NK-92 (cell line): Measurements from ENCODE around the gene NEURL4.

Experiments used
- DNase-seq: peaks from one replicate; lab custom pipeline; 2025; ENCODE audit not compliant: unreplicated experiment; lab: John Stamatoyannopoulos, UW

NEURL4 gene

DNA sequence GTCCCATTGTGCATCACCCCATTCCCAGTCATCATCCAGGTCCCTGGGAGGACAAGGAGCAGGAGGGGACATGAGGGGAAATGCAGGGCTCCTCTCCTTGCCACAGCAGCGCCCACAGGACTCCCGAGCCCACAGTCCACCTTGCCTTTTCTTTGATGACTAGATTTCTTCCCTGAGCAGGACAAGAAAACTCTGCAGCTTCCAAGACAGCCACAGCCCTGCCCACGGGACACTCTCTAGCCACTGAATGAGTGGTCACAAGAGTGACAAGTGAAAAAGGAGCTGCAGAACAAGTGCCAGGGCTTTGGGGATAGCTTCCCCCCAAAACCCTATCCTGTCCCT, 4.7 kb downstream of the NEURL4 start:
- DNase-seq: no peak

DNA sequence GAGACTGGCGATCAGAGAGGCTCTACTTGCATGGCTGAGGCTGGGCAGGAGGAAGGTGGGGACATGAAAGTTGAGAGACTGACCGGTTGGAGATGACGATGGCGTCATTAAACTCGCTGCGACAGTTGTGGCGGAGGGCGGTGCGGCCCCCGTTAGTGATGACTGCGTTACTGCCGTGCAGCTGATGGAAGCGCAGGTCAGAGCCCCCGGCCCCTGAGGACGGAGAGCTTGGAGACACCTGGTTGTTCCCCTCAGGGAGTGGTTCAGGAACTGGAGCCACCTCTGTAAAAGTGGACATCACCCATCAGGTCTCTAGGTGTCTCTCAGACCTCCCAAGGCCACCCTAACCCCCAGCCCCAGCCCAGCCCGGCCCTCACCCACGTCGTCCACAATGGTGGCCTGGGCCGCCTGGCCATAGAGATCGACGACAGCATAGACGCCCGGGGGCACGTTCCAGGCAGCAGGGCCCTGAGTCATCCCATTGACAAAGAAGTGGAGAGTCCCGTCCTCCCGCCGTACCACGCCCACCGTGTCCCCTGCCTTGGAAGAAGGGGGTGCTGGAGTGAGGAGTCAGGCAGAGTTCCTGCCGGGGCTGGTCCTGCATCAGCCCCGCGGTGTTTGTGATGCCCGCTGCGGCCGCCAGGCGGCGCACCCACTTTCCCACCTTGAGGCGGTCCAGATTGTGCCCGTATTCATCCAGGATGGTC, 5.3 kb downstream of the NEURL4 start:
- DNase-seq: no peak

DNA sequence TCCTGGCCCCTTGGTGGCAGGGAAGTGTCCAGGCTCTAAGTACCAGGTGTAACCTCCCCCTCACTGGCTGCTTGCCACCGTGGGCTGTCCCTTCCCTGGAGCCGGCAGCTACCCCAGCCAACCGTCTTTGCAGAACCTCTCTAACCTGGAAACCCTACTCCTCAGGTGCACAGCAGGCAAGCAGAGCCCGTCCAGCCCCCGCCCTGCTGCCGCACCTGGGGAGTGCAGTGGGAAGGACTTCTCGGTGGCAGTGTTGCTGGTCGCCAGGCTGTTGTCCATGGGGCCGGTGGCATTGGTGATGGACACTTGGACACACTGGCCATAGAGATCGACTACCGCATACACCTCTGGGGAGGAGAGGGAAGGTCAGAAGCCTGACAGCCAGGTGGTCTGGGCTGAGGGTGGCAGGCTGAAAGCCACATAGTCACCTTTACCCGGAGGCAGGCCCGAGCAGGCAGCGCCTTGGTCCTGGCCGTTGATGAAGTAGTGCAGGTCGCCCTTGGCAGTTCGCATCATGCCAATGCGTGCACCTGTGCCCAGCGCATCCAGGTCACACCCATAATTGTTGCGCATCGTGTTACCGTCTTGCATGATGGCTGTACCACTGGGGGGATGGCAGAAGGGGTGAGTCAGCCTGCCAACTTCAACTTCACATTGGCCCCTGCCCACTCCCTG, 6.5 kb downstream of the NEURL4 start:
- no peak for DNase-seq

DNA sequence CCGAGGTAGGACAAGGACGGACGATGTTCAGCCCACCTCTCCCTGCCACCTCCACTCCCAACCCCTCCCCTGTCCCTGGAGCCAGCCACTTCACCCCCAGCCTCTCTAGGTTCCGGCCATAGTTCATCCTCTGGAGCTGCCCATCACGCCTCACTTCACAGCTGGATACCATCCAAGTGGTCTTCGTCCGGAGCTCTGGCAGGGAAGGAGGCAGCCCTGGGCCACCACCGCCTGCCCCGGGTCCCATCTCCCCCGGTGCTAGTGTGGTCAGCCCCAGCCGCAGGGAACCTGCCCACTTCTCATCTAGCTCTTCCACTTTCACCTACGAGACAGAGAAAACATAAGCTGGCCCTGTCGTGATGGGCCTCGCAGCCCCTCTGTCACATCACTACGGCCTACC, 7.7 kb downstream of the NEURL4 start:
- DNase-seq: no peak

DNA sequence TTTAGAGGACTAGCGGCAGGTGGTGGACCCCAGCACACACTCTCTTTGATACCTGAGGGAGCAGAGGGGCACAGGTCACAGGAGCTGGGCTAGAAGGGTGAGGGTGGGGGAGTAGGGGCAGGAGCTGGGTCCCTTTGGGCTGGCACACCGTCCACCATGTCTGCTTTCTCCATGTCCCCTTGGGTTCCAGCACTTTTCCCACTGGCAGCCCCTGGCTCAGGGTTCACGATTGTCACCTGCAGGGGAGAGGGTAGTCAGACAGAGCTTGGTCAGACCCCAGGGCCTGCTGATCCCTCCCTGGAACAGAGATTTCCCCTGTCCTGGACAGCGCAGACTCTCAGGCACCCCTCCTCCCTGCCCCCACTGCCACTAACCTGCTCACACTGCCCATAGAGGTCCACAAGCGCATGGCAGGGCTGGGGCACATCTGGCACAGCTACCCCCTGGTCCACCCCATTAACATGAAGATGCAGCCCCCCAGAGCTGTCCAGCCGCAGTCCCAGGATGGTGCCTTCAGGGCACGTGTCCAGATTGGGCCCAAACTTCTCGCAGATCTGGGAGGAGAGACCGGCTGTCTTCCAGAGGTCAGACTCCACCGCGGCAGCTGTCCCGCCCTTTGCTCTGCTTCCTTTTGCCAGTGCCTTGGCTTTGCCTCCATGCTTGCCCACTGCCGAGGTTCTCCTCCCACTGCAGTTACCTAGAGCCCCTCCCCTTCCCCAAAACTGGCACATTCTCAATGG, 10.8 kb downstream of the NEURL4 start:
- no peak for DNase-seq

DNA sequence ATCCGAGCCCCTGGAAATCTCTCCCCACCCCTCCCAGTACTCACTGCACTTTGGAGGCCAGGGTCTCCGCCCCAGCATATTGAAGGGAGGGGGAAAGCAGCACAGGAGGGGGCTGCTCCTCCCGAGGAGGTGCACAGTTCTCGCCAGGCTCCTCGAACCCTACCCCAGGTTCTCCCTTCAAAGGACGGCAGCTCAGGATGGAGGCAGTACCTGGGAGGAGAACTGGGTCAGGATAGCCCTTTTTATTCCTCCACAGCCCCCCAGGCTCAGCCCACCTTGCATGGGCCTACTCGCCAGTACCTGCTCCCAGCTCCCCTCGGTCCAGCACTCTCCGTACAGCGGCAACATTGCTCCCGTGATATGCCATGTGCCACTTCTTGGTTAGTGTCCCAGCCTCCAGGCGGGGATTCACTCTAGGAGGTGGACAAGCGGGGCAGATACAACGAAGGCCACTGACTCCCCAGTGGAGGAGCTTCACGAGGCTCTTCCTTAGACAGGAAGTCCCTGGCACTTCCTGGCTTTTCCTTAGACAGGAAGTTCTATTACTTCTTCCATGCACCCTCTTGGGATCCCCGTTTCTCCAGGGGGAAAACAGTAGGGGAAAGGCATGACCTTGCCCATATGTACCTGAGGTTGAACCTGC, 11.9 kb downstream of the NEURL4 start:
- no peak for DNase-seq

DNA sequence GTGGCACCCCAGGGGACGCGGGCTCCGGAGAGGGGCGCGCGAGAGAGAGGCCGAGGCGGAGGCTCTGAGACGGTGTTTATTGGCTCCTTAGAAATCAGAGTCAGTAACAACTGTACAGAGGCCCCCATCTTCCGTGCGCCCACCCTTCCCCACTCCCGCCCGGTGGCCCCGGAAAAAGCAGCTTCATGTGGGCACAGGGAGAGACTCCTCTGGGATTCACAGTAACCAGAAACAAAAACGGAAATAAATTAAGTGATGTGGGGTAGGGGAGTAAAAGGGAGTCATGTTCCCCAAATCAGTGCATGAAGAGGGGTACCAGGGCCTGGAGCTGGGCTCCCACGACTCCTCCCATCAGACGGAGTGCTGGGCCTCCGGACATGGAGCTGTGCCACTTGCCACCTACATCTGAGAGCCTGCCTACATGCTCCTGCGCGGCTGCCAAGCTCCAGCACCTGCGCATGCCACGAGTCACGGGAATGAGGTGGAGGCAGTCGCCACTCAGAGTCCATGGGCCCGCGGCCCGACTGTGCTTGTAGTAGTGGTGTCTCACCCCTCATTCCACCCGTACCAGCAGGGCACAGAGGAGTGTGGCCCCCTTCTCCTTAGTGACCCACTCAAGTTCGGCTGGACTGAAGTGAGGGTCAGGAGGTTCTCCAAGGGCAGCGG, 13.4 kb downstream of the NEURL4 start:
- no peak for DNase-seq

DNA sequence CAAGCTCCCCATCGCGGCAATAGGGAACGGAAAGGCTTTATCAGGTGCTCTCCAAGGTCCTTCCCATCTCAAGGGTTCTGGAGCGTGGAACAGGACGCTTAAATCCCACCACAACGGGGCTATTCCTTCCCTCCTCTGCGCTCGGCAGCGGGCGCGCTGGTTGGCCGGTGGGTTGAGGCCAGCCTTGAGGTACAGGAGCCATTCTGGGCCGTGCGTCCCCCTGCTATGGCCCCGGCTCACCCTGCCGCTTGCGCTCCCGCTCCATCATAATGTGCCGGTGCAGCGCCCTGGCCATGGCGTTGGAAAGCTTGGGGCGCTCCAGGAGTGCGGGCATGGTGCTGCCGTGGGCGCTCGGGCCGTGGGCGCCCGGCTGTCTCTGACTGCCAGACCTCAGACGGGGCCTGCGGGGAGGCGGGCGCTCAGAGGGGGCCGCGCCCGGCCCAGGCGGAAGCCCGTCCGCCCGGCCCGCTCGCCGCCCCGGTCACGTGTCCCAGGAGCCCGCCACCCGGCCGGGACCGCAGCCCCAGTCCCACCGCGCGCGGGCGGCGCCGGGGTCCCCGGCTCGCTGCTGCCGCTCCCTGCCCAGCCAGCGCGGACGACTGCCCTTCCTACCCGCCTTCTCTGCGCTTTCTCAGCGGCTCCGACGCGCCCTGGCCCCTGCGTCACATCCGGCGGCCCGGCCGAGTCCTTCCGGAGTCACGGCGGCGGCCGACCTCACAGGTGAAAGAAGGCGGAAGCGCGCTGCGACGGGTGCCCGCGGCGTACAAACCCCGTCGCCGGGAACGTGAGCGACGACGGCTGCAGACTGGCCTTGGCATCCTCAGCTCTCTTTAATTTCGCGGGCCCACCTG, 14.2 kb downstream of the NEURL4 start, which contains the start of gene GPS2:
TSS of gene GPS2 (minus strand) at position 642 of the 851 bp plus-strand sequence. CDS start at position 334, 308 bp downstream.
- DNase-seq: peak; percentile 51

DNA sequence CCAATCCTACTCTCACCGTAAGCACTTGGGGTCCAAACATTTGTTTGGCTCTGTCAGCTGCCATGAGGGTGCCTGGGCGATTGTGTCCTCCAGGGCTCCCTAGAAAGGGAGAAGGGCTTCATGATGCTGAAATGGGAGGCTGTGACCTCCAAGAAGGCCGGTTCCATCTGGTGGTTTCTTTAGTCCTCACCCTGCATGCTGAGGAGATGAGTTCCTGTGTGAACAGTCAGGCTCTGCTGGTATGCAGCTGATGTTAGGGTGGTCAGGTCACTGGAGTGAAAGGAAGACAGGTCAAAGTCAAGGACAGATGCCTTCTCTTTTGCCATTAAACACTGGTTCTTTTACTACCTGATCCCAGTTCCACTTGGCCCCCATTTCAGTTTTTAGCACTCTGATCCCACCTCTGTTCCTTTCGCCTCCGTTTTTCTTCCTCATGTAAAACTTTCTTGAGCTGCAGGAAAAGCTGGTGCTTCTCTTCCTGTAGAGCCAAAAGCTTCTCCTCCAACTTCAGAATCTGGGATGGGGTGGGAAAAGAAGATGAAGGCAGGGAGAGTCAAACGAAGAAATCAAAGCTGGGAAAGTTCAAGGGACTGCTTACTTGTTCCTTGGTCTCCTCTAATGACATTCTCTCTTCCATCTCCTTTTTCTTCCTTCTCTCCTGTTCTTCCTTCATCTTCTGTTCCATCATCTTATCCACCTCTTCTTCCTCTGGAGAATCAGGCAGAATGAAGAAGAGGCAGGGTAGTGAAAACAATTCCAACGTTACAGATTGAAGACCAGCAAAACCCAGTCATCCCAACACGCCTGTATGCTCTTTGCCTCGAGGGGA, 15.0 kb downstream of the NEURL4 start:
- no peak for DNase-seq

DNA sequence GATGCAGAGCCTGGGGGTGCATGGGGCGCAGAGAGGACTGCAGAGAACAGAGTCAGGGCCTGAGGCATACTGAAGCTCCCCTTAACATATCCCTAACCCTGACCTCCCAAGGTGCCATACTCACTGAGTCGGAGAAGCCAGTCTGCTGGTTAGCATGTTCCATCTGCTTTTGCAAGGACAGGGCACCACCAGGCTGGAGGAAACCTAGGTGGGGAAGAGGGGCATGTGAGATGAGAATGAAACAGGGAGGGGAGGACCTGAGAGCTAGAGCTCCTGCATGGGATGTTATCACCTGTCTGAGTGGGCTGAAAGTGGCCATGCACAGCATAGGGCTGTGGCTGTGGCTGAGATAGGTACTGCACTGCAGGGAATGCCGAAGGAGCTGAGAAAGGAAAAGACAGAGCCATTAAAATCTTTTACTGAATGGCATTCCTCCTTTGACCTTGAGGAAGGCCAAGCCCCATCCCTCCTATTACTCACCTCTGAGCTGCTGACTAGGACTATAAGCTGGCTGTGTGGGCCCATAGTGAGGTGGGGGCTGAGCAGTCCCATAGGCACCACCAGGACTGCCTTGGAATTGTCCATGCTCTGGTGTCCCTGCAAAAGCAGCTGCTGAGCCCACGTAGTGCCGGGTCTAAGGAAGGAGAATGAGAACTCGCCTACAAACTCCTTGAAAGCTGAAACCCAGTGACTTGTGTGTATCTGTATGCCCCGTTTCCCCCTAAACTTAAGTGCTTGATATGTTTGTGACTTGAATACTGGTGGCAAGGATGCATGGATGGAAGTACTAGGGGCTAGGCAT, 15.8 kb downstream of the NEURL4 start:
- no peak for DNase-seq

DNA sequence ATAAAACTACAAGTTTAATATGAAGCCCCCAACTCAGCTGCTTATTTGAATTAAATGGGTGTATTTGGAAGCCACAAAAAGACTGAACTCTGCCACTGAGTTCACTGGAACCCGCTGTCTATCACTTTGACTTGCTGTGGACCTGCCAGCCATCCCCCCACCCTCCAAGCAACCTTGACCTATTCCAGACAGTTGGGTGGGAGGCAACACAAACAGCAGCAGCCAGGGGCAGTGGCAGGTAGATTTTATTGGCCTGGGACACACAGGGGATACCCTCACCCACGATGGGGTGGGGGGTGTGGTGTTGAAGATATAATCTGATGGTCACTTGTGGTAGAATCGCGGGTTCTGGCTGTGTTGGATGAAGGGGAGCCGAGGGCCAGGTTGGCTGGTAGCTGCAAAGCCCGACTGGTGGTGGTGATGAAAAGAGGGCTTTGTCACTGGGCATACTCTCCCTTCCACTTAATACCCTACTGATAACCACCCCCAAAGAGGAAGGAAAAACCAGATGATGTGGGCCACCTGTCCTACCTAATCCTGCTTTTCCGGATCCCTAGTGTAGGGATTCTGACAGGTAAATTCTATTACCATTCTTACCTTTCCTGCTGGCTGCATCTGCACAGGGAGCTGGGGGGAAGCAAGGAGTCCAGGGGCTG, 16.6 kb downstream of the NEURL4 start:
- no peak for DNase-seq

DNA sequence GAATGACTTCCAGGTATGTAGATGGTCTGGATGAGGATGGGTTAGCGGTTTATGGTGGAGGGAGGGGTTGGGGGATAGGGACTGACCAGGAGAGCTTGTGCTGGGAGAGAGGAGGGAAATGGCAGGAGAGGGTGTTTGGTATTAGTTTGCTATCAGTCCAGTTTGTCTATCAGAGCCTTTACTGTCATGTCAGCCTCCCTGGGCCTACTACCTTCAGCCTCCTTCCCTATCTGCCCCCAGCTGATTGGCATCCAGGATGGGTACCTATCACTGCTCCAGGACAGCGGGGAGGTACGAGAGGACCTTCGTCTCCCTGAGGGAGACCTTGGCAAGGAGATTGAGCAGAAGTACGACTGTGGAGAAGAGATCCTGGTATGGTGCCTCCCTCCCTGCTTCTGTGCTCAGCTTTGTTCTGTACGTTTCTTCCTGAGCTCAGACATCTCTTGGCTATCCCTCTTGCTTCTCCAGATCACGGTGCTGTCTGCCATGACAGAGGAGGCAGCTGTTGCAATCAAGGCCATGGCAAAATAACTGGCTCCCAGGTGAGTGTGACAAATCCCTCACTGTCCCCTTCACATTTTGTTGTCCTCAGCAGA, 17.9 kb downstream of the NEURL4 start:
- no peak for DNase-seq

DNA sequence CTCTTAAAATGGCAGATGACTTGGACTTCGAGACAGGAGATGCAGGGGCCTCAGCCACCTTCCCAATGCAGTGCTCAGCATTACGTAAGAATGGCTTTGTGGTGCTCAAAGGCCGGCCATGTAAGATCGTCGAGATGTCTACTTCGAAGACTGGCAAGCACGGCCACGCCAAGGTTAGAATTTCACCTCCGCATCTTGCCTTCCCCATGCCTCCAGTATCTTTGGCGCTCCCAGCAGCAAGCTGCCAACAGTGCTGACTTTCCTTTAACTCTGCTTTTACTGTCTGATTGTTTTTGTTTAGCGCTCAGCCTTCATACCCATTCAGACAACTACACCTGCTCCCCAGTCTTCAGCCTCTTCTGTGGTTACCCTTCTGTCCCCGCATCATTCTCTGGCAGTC, 19.5 kb downstream of the NEURL4 start:
- DNase-seq: no peak

DNA sequence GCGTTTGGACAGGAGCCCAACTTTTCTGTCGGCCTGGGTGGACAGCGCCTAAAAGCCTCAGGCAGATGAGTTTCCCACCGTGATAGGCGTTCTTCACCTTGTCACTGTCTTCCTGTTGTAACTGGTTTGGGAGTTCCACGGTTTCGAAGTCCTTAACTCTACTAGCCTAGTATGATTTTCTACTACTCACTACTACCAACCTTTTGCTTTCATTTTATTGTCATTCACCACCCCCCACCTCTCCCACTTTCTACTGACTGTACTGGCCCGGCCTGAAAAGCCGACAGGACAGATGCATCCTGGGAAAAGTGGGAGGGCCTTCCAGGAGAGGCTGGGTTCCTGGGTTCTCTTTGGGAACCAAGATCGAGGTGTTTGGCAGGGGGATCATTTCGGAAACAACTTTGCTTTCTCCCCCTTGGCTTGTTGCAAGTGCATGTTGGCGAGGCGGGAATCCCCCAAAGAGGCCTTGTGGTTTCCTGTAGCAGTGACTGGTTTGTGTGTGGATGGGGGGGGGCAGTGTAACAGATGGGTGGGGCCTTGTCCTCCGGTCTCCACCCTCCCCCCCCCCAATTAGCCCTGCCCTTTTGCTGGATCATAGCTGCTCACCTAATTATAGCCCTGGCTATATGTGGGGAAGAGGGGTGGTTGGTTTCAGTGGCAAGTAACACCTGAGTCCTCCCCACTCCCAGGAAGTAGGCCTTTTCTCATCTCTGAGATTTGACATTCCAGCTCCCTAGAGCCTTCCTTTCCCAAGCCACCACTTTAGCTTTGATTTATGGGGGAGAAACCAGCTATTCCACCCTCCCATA, 20.3 kb downstream of the NEURL4 start:
- DNase-seq: peak; percentile 47

DNA sequence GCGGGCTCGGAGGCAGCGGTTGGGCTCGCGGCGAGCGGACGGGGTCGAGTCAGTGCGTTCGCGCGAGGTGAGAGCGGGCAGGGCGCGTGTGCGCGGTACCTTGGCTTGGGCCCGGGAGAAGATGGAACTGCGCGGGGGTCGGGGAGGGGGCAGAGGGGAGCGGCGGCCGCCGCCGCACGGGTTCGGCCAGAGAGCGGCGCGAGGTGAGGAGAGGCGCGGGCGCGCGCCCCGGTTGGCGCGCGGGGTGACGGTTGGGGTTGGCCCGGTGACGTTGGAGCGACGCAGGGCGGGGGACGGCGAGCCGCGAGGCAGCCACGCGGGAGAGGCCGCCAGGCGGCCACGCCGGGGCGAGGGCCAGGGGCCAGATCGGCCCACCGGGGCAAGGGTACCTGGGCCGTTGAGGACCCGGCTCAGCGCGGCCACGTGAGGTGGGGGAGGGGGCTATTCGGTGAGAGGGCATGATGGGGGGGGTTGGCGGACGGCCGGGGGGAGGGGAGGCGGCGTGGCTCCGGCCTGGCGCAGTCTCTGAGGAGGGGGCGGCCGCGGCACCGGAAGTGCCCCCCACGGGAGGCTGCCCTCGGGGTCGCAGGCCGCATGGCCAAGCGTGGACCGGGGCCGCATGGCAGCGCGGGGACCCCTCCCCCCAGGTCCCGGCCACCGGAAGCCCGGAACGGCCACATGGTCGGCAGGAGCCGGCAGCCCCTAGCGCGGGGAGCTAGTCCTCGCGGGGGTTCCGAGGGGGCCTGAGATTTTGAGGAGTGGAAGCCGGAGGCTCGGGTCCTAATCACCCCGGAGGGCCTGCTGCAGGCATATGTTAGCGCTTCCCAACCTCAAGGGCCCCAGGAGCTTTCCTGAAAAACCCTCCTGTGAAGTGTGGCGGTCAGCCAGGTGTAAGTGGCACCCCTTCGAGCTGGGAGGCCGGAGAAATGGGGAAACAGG, 21.2 kb downstream of the NEURL4 start:
- no peak for DNase-seq
